Tibial artery (tissue), 4 donors: Measurements from ENCODE around the gene DSG2.

Source experiments
- DNase-seq, 2 donors: peaks; one replicate each; pipeline ENCODE4 v3.0.0-alpha.2; 2019
- H3K27ac ChIP-seq, 2 donors: fragments of 200-600 bp; sonication (generic) in 1 of 2; 1 replicate in 1 of 2; 2 replicates in 1 of 2; pipeline ENCODE4 v1.5.1; 2018 to 2019; ENCODE audit warnings: mild to moderate bottlenecking in 1 of 2
- H3K27me3 ChIP-seq, 2 donors: fragments of 200-600 bp; sonication (generic) in 1 of 2; one replicate each; pipeline versions ENCODE4 v1.5.1 to v1.6.0; 2016 to 2019
- H3K36me3 ChIP-seq, 3 donors: fragments of 200-600 bp; sonication (generic) in 2 of 3; one replicate each; pipeline ENCODE4 v1.5.1; 2016 to 2019; ENCODE audit warnings: mild to moderate bottlenecking in 2 of 3
- H3K4me1 ChIP-seq, 4 donors: fragments of 200-600 bp; sonication (generic) in 2 of 4; 1 replicate in 3 of 4; 2 replicates in 1 of 4; pipeline ENCODE4 v1.5.1; 2016 to 2019
- H3K4me3 ChIP-seq, 2 donors: fragments of 200-600 bp; sonication (generic) in 1 of 2; 1 replicate in 1 of 2; 2 replicates in 1 of 2; pipeline ENCODE4 v1.5.1; 2018 to 2019; ENCODE audit warnings: mild to moderate bottlenecking in 2 of 2
- H3K9me3 ChIP-seq, 3 donors: fragments of 200-600 bp; sonication (generic) in 1 of 3; one replicate each; pipeline ENCODE4 v1.5.1; 2016 to 2019
- CTCF ChIP-seq, 2 experiments: fragments of 200-600 bp in 1 of 2; fragments of 450-650 bp in 1 of 2; IDR thresholded peaks; one replicate each; pipeline ENCODE4 v1.5.1; 2017 to 2019; ENCODE audit warnings: antibody characterized with exemption in 2 of 2, mild to moderate bottlenecking in 1 of 2, moderate library complexity in 1 of 2
- intact Hi-C: fragments of 100-400 bp; cut with DNase I; formaldehyde crosslinking; loops from one replicate; pipeline ENCODE4 v1.15.0; 2023; ENCODE audit warnings: low total_unique reads

DSG2 gene

DNA sequence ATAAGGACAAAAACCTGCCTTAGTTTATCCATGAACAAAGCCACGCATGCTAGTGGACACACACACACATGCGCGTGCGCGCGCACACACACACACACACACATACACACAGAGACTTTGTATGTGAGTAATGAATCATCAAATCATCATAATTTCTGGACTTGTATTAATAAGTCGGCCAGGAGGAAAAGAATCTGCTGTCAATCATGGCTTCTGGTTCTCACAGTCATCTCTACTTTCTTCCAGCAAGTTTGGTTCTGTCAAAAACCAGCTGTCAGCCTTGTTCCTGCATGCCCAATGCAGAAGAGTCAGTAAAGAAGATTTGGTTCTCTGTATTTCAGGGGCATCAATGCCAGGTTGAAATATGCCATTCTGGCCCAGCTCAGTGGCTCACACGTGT, 92.6 kb downstream of the DSG2 start:
- Histone ChIP-seq H3K27ac (no peak overlapping the region), H3K4me3 (no peak overlapping the region), H3K36me3 (no peaks in the 10 kb centered on the region), H3K27me3 (no peaks in the 10 kb centered on the region), H3K9me3 (no peaks in the 10 kb centered on the region), H3K4me1 (no peaks in the 10 kb centered on the region)
- intact Hi-C loops, result no loop called here
- DNase-seq, result no peak
- TF ChIP-seq CTCF (IDR thresholded peaks at IDR 0.05), result no peak

DNA sequence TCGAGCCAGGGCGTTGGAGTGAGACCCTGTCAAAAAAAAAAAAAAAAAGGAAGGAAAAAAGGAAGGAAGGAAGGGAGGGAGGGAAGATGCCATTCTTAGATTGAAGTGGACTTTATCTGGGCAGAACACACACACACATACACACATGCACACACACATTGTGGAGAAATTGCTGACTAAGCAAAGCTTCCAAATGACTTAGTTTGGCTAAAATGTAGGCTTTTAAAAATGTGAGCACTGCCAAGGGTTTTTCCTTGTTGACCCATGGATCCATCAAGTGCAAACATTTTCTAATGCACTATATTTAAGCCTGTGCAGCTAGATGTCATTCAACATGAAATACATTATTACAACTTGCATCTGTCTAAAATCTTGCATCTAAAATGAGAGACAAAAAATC, 93.1 kb downstream of the DSG2 start:
- Histone ChIP-seq H3K36me3 (no peaks in the 10 kb centered on the region), H3K27ac (no peak overlapping the region), H3K4me1 (no peaks in the 10 kb centered on the region), H3K9me3 (no peaks in the 10 kb centered on the region), H3K27me3 (no peaks in the 10 kb centered on the region), H3K4me3 (no peak overlapping the region)
- no peak for TF ChIP-seq CTCF (IDR thresholded peaks at IDR 0.05)
- DNase-seq, result no peak
- intact Hi-C loops, result no loop called here

GRCh38 chr18:31591628-31592027, 93.7 kb downstream of the DSG2 start, which contains the start of gene TTR:
Gene TTR (plus strand): TSS chr18:31591877. CDS start chr18:31591903, 26 bp downstream.
- H3K27me3 ChIP-seq, result no peaks in the 10 kb centered on the region
- H3K4me1 ChIP-seq, result no peaks in the 10 kb centered on the region
- no peaks in the 10 kb centered on the region for H3K36me3 ChIP-seq
- no peak within 1 kb of the TSS for H3K27ac ChIP-seq
- intact Hi-C loops, result no loop called here
- no peak for DNase-seq
- no peak for TF ChIP-seq CTCF (IDR thresholded peaks at IDR 0.05)
- no peaks in the 10 kb centered on the region for H3K9me3 ChIP-seq
- no peak within 1 kb of the TSS for H3K4me3 ChIP-seq

- intact Hi-C loops, result no loop called here
- Histone ChIP-seq H3K4me3 (no peak overlapping the region), H3K27ac (no peak overlapping the region), H3K9me3 (no peaks in the 10 kb centered on the region), H3K27me3 (no peaks in the 10 kb centered on the region), H3K4me1 (no peaks in the 10 kb centered on the region), H3K36me3 (no peaks in the 10 kb centered on the region)
- DNase-seq, result no peak
- no peak for TF ChIP-seq CTCF (IDR thresholded peaks at IDR 0.05)
Observed at GRCh38 chr18:31592506-31593157, 94.7 kb downstream of the DSG2 start.

DNA sequence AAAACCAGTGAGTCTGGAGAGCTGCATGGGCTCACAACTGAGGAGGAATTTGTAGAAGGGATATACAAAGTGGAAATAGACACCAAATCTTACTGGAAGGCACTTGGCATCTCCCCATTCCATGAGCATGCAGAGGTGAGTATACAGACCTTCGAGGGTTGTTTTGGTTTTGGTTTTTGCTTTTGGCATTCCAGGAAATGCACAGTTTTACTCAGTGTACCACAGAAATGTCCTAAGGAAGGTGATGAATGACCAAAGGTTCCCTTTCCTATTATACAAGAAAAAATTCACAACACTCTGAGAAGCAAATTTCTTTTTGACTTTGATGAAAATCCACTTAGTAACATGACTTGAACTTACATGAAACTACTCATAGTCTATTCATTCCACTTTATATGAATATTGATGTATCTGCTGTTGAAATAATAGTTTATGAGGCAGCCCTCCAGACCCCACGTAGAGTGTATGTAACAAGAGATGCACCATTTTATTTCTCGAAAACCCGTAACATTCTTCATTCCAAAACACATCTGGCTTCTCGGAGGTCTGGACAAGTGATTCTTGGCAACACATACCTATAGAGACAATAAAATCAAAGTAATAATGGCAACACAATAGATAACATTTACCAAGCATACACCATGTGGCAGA, 97.3 kb downstream of the DSG2 start:
- Histone ChIP-seq H3K27ac (no peak overlapping the region), H3K9me3 (no peaks in the 10 kb centered on the region), H3K4me1 (no peaks in the 10 kb centered on the region), H3K4me3 (no peak overlapping the region), H3K36me3 (no peaks in the 10 kb centered on the region), H3K27me3 (no peaks in the 10 kb centered on the region)
- no peak for TF ChIP-seq CTCF (IDR thresholded peaks at IDR 0.05)
- intact Hi-C loops, result no loop called here
- no peak for DNase-seq
